Measurements from ENCODE around the gene BCL10.

Gene BCL10

GRCh38 chr1:85228972-85229371 is 47.5 kb downstream of the BCL10 start:
- ATAC-seq: no peak
- Mint-ChIP-seq H3K9me3 (no peaks in the 10 kb centered on the region), H3K4me3 (no peak overlapping the region), H3K27me3 (no peaks in the 10 kb centered on the region), H3K36me3 (ENCODE audit: low read depth) (no peaks in the 10 kb centered on the region), H3K4me1 (no peaks in the 10 kb centered on the region), H3K27ac (no peak overlapping the region)
- DNase-seq: no peak

GRCh38 chr1:85225624-85226380 is 50.6 kb downstream of the BCL10 start:
- Mint-ChIP-seq H3K27ac (no peak overlapping the region), H3K4me3 (no peak overlapping the region), H3K4me1 (no peaks in the 10 kb centered on the region), H3K36me3 (ENCODE audit: low read depth) (no peaks in the 10 kb centered on the region), H3K27me3 (peaks cover 1% of the 10 kb centered on the region), H3K9me3 (no peaks in the 10 kb centered on the region)
- ATAC-seq (no peak), DNase-seq (no peak)

- H3K4me3 Mint-ChIP-seq: no peak overlapping the region
- DNase-seq (no peak), ATAC-seq (no peak)
- no peaks in the 10 kb centered on the region for H3K4me1 Mint-ChIP-seq
- H3K27me3 Mint-ChIP-seq: peaks cover 1% of the 10 kb centered on the region
- H3K9me3 Mint-ChIP-seq: no peaks in the 10 kb centered on the region
- H3K36me3 Mint-ChIP-seq (ENCODE audit: low read depth): no peaks in the 10 kb centered on the region
- no peak overlapping the region for H3K27ac Mint-ChIP-seq
Measured at GRCh38 chr1:85224734-85225623, 51.5 kb downstream of the BCL10 start.

GRCh38 chr1:85224295-85224694 is 52.1 kb downstream of the BCL10 start:
- Mint-ChIP-seq H3K27ac (no peak overlapping the region), H3K4me3 (no peak overlapping the region), H3K9me3 (no peaks in the 10 kb centered on the region), H3K27me3 (peaks cover 1% of the 10 kb centered on the region), H3K36me3 (ENCODE audit: low read depth) (no peaks in the 10 kb centered on the region), H3K4me1 (no peaks in the 10 kb centered on the region)
- no peak for ATAC-seq
- no peak for DNase-seq

GRCh38 chr1:85223334-85223733 is 53.1 kb downstream of the BCL10 start:
- Mint-ChIP-seq H3K9me3 (no peaks in the 10 kb centered on the region), H3K4me1 (no peaks in the 10 kb centered on the region), H3K4me3 (no peak overlapping the region), H3K27ac (no peak overlapping the region), H3K27me3 (peaks cover 4% of the 10 kb centered on the region), H3K36me3 (ENCODE audit: low read depth) (no peaks in the 10 kb centered on the region)
- ATAC-seq: no peak
- no peak for DNase-seq

GRCh38 chr1:85220756-85221201 is 55.7 kb downstream of the BCL10 start:
- Mint-ChIP-seq H3K36me3 (ENCODE audit: low read depth) (no peaks in the 10 kb centered on the region), H3K9me3 (no peaks in the 10 kb centered on the region), H3K27ac (no peak overlapping the region), H3K27me3 (peaks cover 11% of the 10 kb centered on the region), H3K4me1 (no peaks in the 10 kb centered on the region), H3K4me3 (no peak overlapping the region)
- ATAC-seq (no peak), DNase-seq (no peak)

- no peaks in the 10 kb centered on the region for H3K9me3 Mint-ChIP-seq
- H3K4me3 Mint-ChIP-seq: no peak overlapping the region
- DNase-seq (no peak), ATAC-seq (no peak)
- H3K27me3 Mint-ChIP-seq: peaks cover 11% of the 10 kb centered on the region
- no peaks in the 10 kb centered on the region for H3K4me1 Mint-ChIP-seq
- no peak overlapping the region for H3K27ac Mint-ChIP-seq
- H3K36me3 Mint-ChIP-seq (ENCODE audit: low read depth): no peaks in the 10 kb centered on the region
Measured at GRCh38 chr1:85219853-85220610, 56.4 kb downstream of the BCL10 start.

- Mint-ChIP-seq H3K27me3 (peaks cover 13% of the 10 kb centered on the region), H3K27ac (no peak overlapping the region), H3K4me3 (no peak overlapping the region), H3K36me3 (ENCODE audit: low read depth) (no peaks in the 10 kb centered on the region), H3K9me3 (no peaks in the 10 kb centered on the region), H3K4me1 (no peaks in the 10 kb centered on the region)
- DNase-seq: no peak
- no peak for ATAC-seq
Measured at GRCh38 chr1:85216697-85217096, 59.7 kb downstream of the BCL10 start.

All from activated naive CD8-positive, alpha-beta T cell treated with anti-CD3 and anti-CD28 coated beads, Interleukin-2, amount 50 U/mL, for 24 hours (primary cell).